Activated CD8-positive, alpha-beta T cell treated with anti-CD3 and anti-CD28 coated beads, Interleukin-2, amount 10 ng/mL, durations not matched to agents 7 days and 5 days (primary cell): Measurements from ENCODE around the gene METTL21A. TPM values are rescaled to one million over a fixed set of nuclear protein-coding genes. Genes with fewer than 3 reads are reported as not detected.
"Not testable (repeated sequence)": the region's sequence is repeated elsewhere in the genome, so short reads cannot be mapped to it uniquely, and the experiment has no call there.

Experiments used
- ATAC-seq: fragments of 150-1000 bp; cut with Tn5 transposase; one replicate; pipeline ENCODE4 v1.10.0; 2021; ENCODE audit warnings: moderate library complexity
- CTCF ChIA-PET: fragments of 350-600 bp; sonication (Branson Sonifier 250); formaldehyde crosslinking; loops from one replicate; lab custom pipeline; 2021; ENCODE audit warnings: antibody characterized with exemption; lab: Charles Lee
- POLR2A ChIA-PET: fragments of 350-600 bp; sonication (Branson Sonifier 250); formaldehyde crosslinking; loops from one replicate; lab custom pipeline; 2021; ENCODE audit warnings: antibody characterized with exemption; lab: Charles Lee
- DNase-seq: peaks from one replicate; pipeline ENCODE4 v3.0.0-alpha.2; 2020
- H3K27ac Mint-ChIP-seq: one replicate; pipeline ENCODE4 v1.8.0; 2021; ENCODE audit warnings: mild to moderate bottlenecking, mixed read lengths
- H3K27me3 Mint-ChIP-seq: one replicate; pipeline ENCODE4 v1.8.0; 2021; ENCODE audit warnings: low read depth, mixed read lengths
- H3K36me3 Mint-ChIP-seq: one replicate; pipeline ENCODE4 v1.8.0; 2021; ENCODE audit warnings: low read depth, mixed read lengths
- H3K4me1 Mint-ChIP-seq: one replicate; pipeline ENCODE4 v1.8.0; 2021; ENCODE audit warnings: low read depth, mixed read lengths
- H3K4me3 Mint-ChIP-seq: one replicate; pipeline ENCODE4 v1.8.0; 2021; ENCODE audit warnings: mild to moderate bottlenecking, mixed read lengths
- H3K9me3 Mint-ChIP-seq: one replicate; pipeline ENCODE4 v1.8.0; 2022; ENCODE audit warnings: mixed read lengths; ENCODE audit not compliant: insufficient read depth
- total RNA-seq, 2 experiments: library from RNA; stranded (reverse); gene quantifications; one replicate each; pipeline ENCODE4 v1.2.3, GENCODE V29; 2021

The METTL21A gene
- total RNA-seq, 2 experiments from 2014 or later, result 22.9 TPM

- H3K36me3 Mint-ChIP-seq, result no peaks in the 10 kb centered on the region
- H3K27me3 Mint-ChIP-seq, result peaks cover 5% of the 10 kb centered on the region
- H3K27ac Mint-ChIP-seq, result no peak overlapping the region
- CTCF ChIA-PET, result no interaction called here
- H3K9me3 Mint-ChIP-seq, result peaks cover 9% of the 10 kb centered on the region
- DNase-seq (no peak), ATAC-seq (no peak)
- POLR2A ChIA-PET, result no interaction called here
- no peaks in the 10 kb centered on the region for H3K4me1 Mint-ChIP-seq
- H3K4me3 Mint-ChIP-seq, result no peak overlapping the region
These were observed 15.5 kb upstream of the METTL21A start for GRCh38 chr2:207640661-207641060.

GRCh38 chr2:207640160-207640559 lies 15.0 kb upstream of the METTL21A start:
- POLR2A ChIA-PET, result no interaction called here
- ATAC-seq (no peak), DNase-seq (no peak)
- CTCF ChIA-PET, result interaction anchor here (0.7 kb wide), 1 partner anchor 10 kb away, joined by 3 read pairs; no protein-coding TSS in a partner anchor
- no peak overlapping the region for H3K27ac Mint-ChIP-seq
- H3K4me3 Mint-ChIP-seq, result no peak overlapping the region
- H3K36me3 Mint-ChIP-seq, result no peaks in the 10 kb centered on the region
- peaks cover 9% of the 10 kb centered on the region for H3K9me3 Mint-ChIP-seq
- peaks cover 5% of the 10 kb centered on the region for H3K27me3 Mint-ChIP-seq
- no peaks in the 10 kb centered on the region for H3K4me1 Mint-ChIP-seq

- POLR2A ChIA-PET, H3K4me3 Mint-ChIP-seq, CTCF ChIA-PET, H3K27me3 Mint-ChIP-seq, ATAC-seq, H3K36me3 Mint-ChIP-seq, DNase-seq, H3K27ac Mint-ChIP-seq, H3K9me3 Mint-ChIP-seq, H3K4me1 Mint-ChIP-seq: not testable (repeated sequence)
These were observed 14.1 kb upstream of the METTL21A start for GRCh38 chr2:207639288-207639687.

- H3K9me3 Mint-ChIP-seq, result peaks cover under 1% of the 10 kb centered on the region
- H3K27me3 Mint-ChIP-seq, result no peaks in the 10 kb centered on the region
- no peaks in the 10 kb centered on the region for H3K4me1 Mint-ChIP-seq
- ATAC-seq (no peak), DNase-seq (no peak)
- no peaks in the 10 kb centered on the region for H3K36me3 Mint-ChIP-seq
- ChIA-PET CTCF (interaction anchor here (0.7 to 1.0 kb wide), 4 partner anchors 9 to 110 kb away, joined by 3 to 4 read pairs (median 4); no protein-coding TSS in a partner anchor), POLR2A (interaction anchor here (1.4 kb wide), 1 partner anchor 10 kb away, joined by 4 read pairs; the partner anchor contains the start of gene METTL21A)
- H3K4me3 Mint-ChIP-seq, result no peak overlapping the region
- no peak overlapping the region for H3K27ac Mint-ChIP-seq
These were observed 10.4 kb upstream of the METTL21A start for GRCh38 chr2:207635468-207636200.

- no peak overlapping the region for H3K27ac Mint-ChIP-seq
- CTCF ChIA-PET, result interaction anchor here (0.6 to 1.2 kb wide), 6 partner anchors 14 to 342 kb away, joined by 3 to 4 read pairs (median 3); partner anchors contain the start of gene CREB1
- H3K27me3 Mint-ChIP-seq, result no peaks in the 10 kb centered on the region
- ATAC-seq (no peak), DNase-seq (no peak)
- no peak overlapping the region for H3K4me3 Mint-ChIP-seq
- no peaks in the 10 kb centered on the region for H3K9me3 Mint-ChIP-seq
- H3K36me3 Mint-ChIP-seq, result no peaks in the 10 kb centered on the region
- POLR2A ChIA-PET, result interaction anchor here (1.1 to 1.9 kb wide), 2 partner anchors 8 to 78 kb away, joined by 4 to 6 read pairs; partner anchors contain the start of genes CCNYL1 and METTL21A
- no peaks in the 10 kb centered on the region for H3K4me1 Mint-ChIP-seq
These were observed 8.5 kb upstream of the METTL21A start for GRCh38 chr2:207633686-207634085.

- Mint-ChIP-seq H3K4me1 (peaks cover under 1% of the 10 kb centered on the region), H3K27ac (no peak overlapping the region), H3K9me3 (no peaks in the 10 kb centered on the region), H3K4me3 (no peak overlapping the region), H3K36me3 (no peaks in the 10 kb centered on the region), H3K27me3 (no peaks in the 10 kb centered on the region)
- ATAC-seq (peak; percentile 47), DNase-seq (no peak)
- POLR2A ChIA-PET, result interaction anchor here (1.1 to 1.9 kb wide), 2 partner anchors 8 to 78 kb away, joined by 4 to 6 read pairs; partner anchors contain the start of genes CCNYL1 and METTL21A
- CTCF ChIA-PET, result interaction anchor here (0.6 to 1.2 kb wide), 5 partner anchors 15 to 343 kb away, joined by 3 to 4 read pairs (median 3); partner anchors contain the start of gene CREB1
These were observed 7.6 kb upstream of the METTL21A start for GRCh38 chr2:207632575-207633493.

GRCh38 chr2:207630491-207630890 lies 5.3 kb upstream of the METTL21A start:
- CTCF ChIA-PET, result interaction anchor here (1.2 kb wide), 1 partner anchor 9 kb away, joined by 3 read pairs; no protein-coding TSS in a partner anchor
- DNase-seq, result no peak

GRCh38 chr2:207629553-207629952 lies 4.4 kb upstream of the METTL21A start:
- H3K9me3 Mint-ChIP-seq, result no peaks in the 10 kb centered on the region
- H3K36me3 Mint-ChIP-seq, result no peaks in the 10 kb centered on the region
- DNase-seq (no peak), ATAC-seq (no peak)
- H3K27me3 Mint-ChIP-seq, result no peaks in the 10 kb centered on the region
- H3K27ac Mint-ChIP-seq, result no peak overlapping the region
- POLR2A ChIA-PET, result no interaction called here
- CTCF ChIA-PET, result interaction anchor here (1.2 kb wide), 1 partner anchor 10 kb away, joined by 3 read pairs; no protein-coding TSS in a partner anchor
- peaks cover 20% of the 10 kb centered on the region for H3K4me1 Mint-ChIP-seq
- H3K4me3 Mint-ChIP-seq, result no peak overlapping the region

More at GRCh38 chr2:207630491-207630890, 5.3 kb upstream of the METTL21A start:
- Mint-ChIP-seq H3K9me3 (no peaks in the 10 kb centered on the region), H3K27ac (no peak overlapping the region), H3K4me3 (no peak overlapping the region), H3K27me3 (no peaks in the 10 kb centered on the region), H3K36me3 (no peaks in the 10 kb centered on the region), H3K4me1 (peaks cover 19% of the 10 kb centered on the region)
- no peak for ATAC-seq
- POLR2A ChIA-PET, result interaction anchor here (0.6 kb wide), 1 partner anchor 254 kb away, joined by 4 read pairs; no protein-coding TSS in a partner anchor

GRCh38 chr2:207624185-207625013 lies 795 bp downstream of the METTL21A start:
- Mint-ChIP-seq H3K4me1 (peaks cover 64% of the 10 kb centered on the region), H3K4me3 (peak overlapping the region; percentile 93), H3K9me3 (no peaks in the 10 kb centered on the region), H3K36me3 (peaks cover 38% of the 10 kb centered on the region), H3K27me3 (no peaks in the 10 kb centered on the region), H3K27ac (peak overlapping the region; percentile 95)
- CTCF ChIA-PET, result interaction anchor here (0.6 to 3.4 kb wide), 13 partner anchors 15 to 348 kb away, joined by 3 to 20 read pairs (median 5); partner anchors contain the start of gene CCNYL1
- peak; percentile 45 for ATAC-seq
- POLR2A ChIA-PET, result interaction anchor here (0.7 to 3.7 kb wide), 20 partner anchors 9 to 642 kb away, joined by 3 to 60 read pairs (median 4); partner anchors contain the start of genes CCNYL1, CREB1 and PIKFYVE
- peak; percentile 78 for DNase-seq

GRCh38 chr2:207621501-207622039 lies 3.6 kb downstream of the METTL21A start:
- Mint-ChIP-seq H3K4me1 (peaks cover 58% of the 10 kb centered on the region), H3K27ac (peak overlapping the region; percentile 8)
- CTCF ChIA-PET, result interaction anchor here (1.1 kb wide), 1 partner anchor 13 kb away, joined by 3 read pairs; no protein-coding TSS in a partner anchor

More at GRCh38 chr2:207621501-207622039, 3.6 kb downstream of the METTL21A start:
- ATAC-seq (no peak), DNase-seq (no peak)
- peaks cover 54% of the 10 kb centered on the region for H3K36me3 Mint-ChIP-seq
- POLR2A ChIA-PET, result no interaction called here
- no peaks in the 10 kb centered on the region for H3K9me3 Mint-ChIP-seq
- H3K27me3 Mint-ChIP-seq, result no peaks in the 10 kb centered on the region
- no peak overlapping the region for H3K4me3 Mint-ChIP-seq
